Measurements from ENCODE around the gene STK11. TPM values are rescaled to one million over a fixed set of nuclear protein-coding genes. Genes with fewer than 3 reads are reported as not detected.

Gene STK11
- total RNA-seq, 1 donor from 2014 or later = 64.8 TPM

DNA sequence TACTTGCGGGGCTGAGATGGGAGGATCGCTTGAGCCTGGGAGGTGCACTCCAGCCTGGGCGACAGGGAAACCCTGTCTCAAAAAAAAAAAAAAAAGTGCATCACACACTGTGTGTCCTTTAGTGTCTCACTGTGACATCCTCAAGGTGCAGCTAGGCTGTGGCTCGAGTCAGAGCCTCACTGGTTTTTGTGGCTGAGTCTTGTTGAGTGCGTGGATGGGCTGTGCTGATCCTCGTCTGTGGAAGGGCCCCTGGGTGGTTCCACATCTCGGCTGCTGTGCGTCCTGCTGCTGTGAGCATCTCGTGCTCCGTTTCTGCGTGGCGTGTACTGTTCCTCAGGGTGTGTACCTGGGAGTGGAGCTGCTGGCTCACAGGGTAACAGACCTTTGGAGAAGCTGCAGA lies 11.2 kb downstream of the STK11 start:
- Mint-ChIP-seq H3K36me3 (peaks cover 5% of the 10 kb centered on the region), H3K9me3 (no peaks in the 10 kb centered on the region), H3K27ac (no peak overlapping the region), H3K4me3 (no peak overlapping the region), H3K4me1 (ENCODE audit: unreplicated experiment) (peaks cover 12% of the 10 kb centered on the region), H3K27me3 (no peaks in the 10 kb centered on the region)
- TF ChIP-seq, protein P1, sequence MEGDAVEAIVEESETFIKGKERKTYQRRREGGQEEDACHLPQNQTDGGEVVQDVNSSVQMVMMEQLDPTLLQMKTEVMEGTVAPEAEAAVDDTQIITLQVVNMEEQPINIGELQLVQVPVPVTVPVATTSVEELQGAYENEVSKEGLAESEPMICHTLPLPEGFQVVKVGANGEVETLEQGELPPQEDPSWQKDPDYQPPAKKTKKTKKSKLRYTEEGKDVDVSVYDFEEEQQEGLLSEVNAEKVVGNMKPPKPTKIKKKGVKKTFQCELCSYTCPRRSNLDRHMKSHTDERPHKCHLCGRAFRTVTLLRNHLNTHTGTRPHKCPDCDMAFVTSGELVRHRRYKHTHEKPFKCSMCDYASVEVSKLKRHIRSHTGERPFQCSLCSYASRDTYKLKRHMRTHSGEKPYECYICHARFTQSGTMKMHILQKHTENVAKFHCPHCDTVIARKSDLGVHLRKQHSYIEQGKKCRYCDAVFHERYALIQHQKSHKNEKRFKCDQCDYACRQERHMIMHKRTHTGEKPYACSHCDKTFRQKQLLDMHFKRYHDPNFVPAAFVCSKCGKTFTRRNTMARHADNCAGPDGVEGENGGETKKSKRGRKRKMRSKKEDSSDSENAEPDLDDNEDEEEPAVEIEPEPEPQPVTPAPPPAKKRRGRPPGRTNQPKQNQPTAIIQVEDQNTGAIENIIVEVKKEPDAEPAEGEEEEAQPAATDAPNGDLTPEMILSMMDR (conservative IDR thresholded peaks at IDR 0.05) = no peak
- DNase-seq (ENCODE audit: extremely low spot score, unreplicated experiment) = no peak

DNA sequence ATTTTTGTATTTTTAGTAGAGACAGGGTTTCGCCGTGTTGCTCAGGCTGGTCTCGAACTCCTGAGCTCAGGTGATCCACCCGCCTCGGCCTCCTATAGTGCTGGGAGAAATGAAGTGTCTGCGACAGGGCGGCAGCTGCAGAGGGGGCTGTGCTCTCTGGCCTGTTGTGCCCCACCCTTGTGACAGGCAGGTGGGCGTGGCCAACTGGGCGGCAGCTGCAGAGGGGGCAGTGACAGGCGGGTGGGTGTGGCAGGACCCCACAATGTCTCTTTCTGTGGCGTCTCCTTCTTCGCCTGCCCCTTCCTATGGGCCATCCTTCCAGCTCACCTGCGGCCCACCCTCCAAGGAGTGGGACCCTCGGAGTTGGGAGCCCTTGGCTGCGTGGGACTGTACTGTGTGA lies 11.8 kb downstream of the STK11 start:
- DNase-seq (ENCODE audit: extremely low spot score, unreplicated experiment) = no peak
- Mint-ChIP-seq H3K4me1 (ENCODE audit: unreplicated experiment) (peaks cover 11% of the 10 kb centered on the region), H3K4me3 (no peak overlapping the region), H3K36me3 (peaks cover 5% of the 10 kb centered on the region), H3K27ac (no peak overlapping the region), H3K27me3 (no peaks in the 10 kb centered on the region), H3K9me3 (no peaks in the 10 kb centered on the region)
- TF ChIP-seq, protein P1 (conservative IDR thresholded peaks at IDR 0.05) = no peak

DNA sequence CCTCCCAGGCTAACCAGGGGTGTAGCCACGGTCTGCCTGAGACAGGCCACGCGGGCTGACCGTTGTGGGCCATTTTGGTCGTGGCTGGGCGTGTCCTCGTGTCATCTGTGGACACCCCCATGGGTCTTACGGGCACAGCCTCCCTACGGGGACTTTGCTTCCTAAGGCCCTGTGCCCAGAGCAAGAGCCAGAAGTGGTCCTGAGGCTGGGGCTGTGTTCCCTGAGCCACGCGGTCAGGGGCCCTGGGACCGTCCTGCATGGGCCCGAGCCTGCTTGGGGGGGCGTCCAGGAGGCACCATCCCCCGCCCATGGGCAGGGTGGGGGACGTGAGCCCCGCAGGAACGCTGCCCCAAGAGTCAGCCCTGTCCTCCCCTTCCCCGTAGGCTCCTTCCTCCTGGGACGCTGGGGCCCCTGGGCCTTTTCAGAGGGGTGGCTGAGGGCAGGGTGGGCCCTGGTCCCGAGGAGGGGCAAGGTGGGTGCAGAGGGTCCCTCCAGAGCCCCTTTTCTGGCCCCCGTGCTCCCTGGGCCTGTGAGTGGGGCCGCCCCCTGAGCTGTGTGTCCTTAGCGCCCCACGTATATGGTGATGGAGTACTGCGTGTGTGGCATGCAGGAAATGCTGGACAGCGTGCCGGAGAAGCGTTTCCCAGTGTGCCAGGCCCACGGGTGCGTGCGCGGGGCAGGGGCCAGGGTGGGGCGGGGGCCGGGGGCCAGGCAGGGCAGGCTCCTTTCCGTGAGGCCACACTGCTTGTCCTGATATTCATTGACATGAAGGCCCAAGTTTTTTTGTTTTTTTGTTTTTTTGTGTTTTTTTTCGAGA lies 13.4 kb downstream of the STK11 start:
- no peaks in the 10 kb centered on the region for H3K36me3 Mint-ChIP-seq
- TF ChIP-seq, protein P1 (conservative IDR thresholded peaks at IDR 0.05) = no peak
- no peak overlapping the region for H3K4me3 Mint-ChIP-seq
- no peak overlapping the region for H3K27ac Mint-ChIP-seq
- no peaks in the 10 kb centered on the region for H3K9me3 Mint-ChIP-seq
- peaks cover 4% of the 10 kb centered on the region for H3K4me1 Mint-ChIP-seq (ENCODE audit: unreplicated experiment)
- DNase-seq (ENCODE audit: extremely low spot score, unreplicated experiment) = no peak
- no peaks in the 10 kb centered on the region for H3K27me3 Mint-ChIP-seq

DNA sequence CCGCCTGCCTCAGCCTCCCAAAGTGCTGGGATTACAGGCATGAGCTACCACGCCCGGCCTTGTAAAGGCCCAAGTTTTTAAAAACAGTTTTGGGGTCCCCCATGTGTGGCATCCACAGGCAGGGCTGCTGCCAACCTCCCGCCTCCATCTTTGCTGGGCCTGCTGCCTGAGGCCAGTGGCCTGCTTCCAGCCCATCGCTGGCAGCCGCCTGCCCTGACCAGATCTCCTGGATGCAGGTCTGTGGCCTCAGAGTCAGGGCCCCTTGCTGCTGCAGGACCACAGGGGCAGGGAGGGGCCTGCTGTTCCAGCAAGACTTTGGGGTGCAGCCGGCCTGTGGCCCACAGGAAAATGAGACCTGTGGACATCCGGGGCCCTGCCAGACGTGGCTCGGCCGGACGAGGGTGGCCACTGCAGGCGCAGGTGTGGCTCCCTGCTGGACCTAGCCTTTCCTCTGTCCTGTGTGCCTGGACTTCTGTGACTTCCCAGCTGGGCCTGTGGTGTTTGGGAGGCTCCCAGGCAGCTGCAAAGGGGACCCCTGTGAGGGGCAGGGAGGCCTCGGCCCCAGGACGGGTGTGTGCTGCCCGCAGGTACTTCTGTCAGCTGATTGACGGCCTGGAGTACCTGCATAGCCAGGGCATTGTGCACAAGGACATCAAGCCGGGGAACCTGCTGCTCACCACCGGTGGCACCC lies 14.4 kb downstream of the STK11 start:
- Mint-ChIP-seq H3K27me3 (no peaks in the 10 kb centered on the region), H3K9me3 (no peaks in the 10 kb centered on the region), H3K36me3 (no peaks in the 10 kb centered on the region), H3K4me3 (no peak overlapping the region), H3K4me1 (ENCODE audit: unreplicated experiment) (no peaks in the 10 kb centered on the region), H3K27ac (no peak overlapping the region)
- TF ChIP-seq, protein P1 (conservative IDR thresholded peaks at IDR 0.05) = no peak
- no peak for DNase-seq (ENCODE audit: extremely low spot score, unreplicated experiment)

DNA sequence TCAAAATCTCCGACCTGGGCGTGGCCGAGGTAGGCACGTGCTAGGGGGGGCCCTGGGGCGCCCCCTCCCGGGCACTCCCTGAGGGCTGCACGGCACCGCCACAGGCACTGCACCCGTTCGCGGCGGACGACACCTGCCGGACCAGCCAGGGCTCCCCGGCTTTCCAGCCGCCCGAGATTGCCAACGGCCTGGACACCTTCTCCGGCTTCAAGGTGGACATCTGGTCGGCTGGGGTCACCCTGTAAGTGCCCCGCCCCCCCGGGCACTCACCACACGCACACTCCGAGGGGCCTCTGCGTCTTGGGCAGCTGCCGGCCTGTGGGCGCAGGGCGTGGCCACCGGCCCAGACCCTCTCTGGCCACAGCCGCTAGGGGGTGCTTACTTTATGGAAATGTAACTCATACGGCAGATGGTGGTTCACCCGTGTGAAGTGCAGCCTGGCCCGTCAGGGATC lies 14.9 kb downstream of the STK11 start:
- Mint-ChIP-seq H3K9me3 (no peaks in the 10 kb centered on the region), H3K4me3 (no peak overlapping the region), H3K27me3 (no peaks in the 10 kb centered on the region), H3K4me1 (ENCODE audit: unreplicated experiment) (no peaks in the 10 kb centered on the region), H3K36me3 (no peaks in the 10 kb centered on the region), H3K27ac (no peak overlapping the region)
- no peak for DNase-seq (ENCODE audit: extremely low spot score, unreplicated experiment)
- TF ChIP-seq, protein P1 (conservative IDR thresholded peaks at IDR 0.05) = peak; percentile 20

Measured in type B pancreatic cell (in vitro differentiated cells).